ACC112 (cell line): Measurements from ENCODE around the gene IRF8.
"Not testable (repeated sequence)": the region's sequence is repeated elsewhere in the genome, so short reads cannot be mapped to it uniquely, and the experiment has no call there.

Source experiments
- H2AFZ ChIP-seq: fragments of 200-600 bp; sonication (generic); one replicate; pipeline ENCODE4 v1.6.0; 2017; ENCODE audit warnings: antibody characterized with exemption, low read length; ENCODE audit not compliant: unreplicated experiment
- H3K27ac ChIP-seq: fragments of 200-600 bp; sonication (generic); 2 replicates; pipeline ENCODE4 v1.5.1; 2014; ENCODE audit warnings: low read depth, mild to moderate bottlenecking, antibody characterized with exemption, low read length, moderate library complexity
- H3K27me3 ChIP-seq: fragments of 200-600 bp; sonication (generic); 2 replicates; pipeline ENCODE4 v1.6.1; 2014; ENCODE audit warnings: mild to moderate bottlenecking, antibody characterized with exemption, low read length, moderate library complexity, mixed read lengths; ENCODE audit not compliant: insufficient read depth
- H3K36me3 ChIP-seq: fragments of 200-600 bp; sonication (generic); 2 replicates; pipeline ENCODE4 v1.6.1; 2016; ENCODE audit warnings: mild to moderate bottlenecking, antibody characterized with exemption, low read length, moderate library complexity, mixed read lengths; ENCODE audit not compliant: insufficient read depth
- H3K4me1 ChIP-seq: fragments of 200-600 bp; sonication (generic); one replicate; pipeline ENCODE4 v1.6.1; 2016; ENCODE audit warnings: low read length, mixed read lengths; ENCODE audit not compliant: insufficient read depth, unreplicated experiment, control insufficient read depth
- H3K4me3 ChIP-seq: fragments of 200-600 bp; sonication (generic); 2 replicates; pipeline ENCODE4 v1.5.1; 2014; ENCODE audit warnings: mild to moderate bottlenecking, low read depth, low read length
- H3K79me2 ChIP-seq: fragments of 200-600 bp; sonication (generic); one replicate; pipeline ENCODE4 v1.6.0; 2016; ENCODE audit warnings: low read length; ENCODE audit not compliant: control insufficient read depth, unreplicated experiment, insufficient read depth

The IRF8 gene

GRCh38 chr16:85899444-85899843 lies 482 bp downstream of the IRF8 start:
- no peaks in the 10 kb centered on the region for H3K79me2 ChIP-seq
- no peak overlapping the region for H3K27ac ChIP-seq
- no peaks in the 10 kb centered on the region for H3K36me3 ChIP-seq
- peaks cover 6% of the 10 kb centered on the region for H3K4me1 ChIP-seq
- H3K27me3 ChIP-seq = peaks cover 93% of the 10 kb centered on the region
- H3K4me3 ChIP-seq = peak overlapping the region; percentile 71
- no peak overlapping the region for H2AFZ ChIP-seq

GRCh38 chr16:85900027-85900792 lies 1.2 kb downstream of the IRF8 start:
- Histone ChIP-seq H3K4me3 (no peak overlapping the region), H3K79me2 (no peaks in the 10 kb centered on the region), H2AFZ (no peak overlapping the region), H3K27ac (no peak overlapping the region), H3K4me1 (peaks cover 6% of the 10 kb centered on the region), H3K27me3 (peaks cover 96% of the 10 kb centered on the region), H3K36me3 (no peaks in the 10 kb centered on the region)

DNA sequence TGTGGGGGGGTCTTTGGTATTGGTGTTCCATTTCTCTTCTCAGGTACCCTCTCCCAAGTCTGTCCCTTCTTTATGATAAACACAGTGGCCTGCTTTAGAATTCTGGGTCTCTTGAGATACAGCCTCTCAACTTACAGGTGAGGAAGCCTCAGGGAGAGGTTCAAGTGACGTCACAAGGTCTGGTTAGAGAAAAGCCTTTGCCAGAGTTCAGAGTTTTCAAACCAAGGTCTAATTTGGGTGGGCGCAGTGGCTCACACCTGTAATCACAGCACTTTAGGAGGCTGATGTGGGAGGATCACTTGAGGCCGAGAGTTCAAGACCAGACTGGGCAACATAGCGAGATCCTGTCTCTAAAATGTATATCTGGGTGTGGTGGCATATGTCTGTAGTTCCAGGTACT lies 2.1 kb downstream of the IRF8 start:
- Histone ChIP-seq H3K27ac (no peak overlapping the region), H3K4me1 (peaks cover 6% of the 10 kb centered on the region), H3K79me2 (no peaks in the 10 kb centered on the region), H3K27me3 (peaks cover 94% of the 10 kb centered on the region), H3K4me3 (no peak overlapping the region), H2AFZ (no peak overlapping the region), H3K36me3 (no peaks in the 10 kb centered on the region)

- Histone ChIP-seq H3K79me2 (no peaks in the 10 kb centered on the region), H3K27me3 (peaks cover 88% of the 10 kb centered on the region), H3K36me3 (no peaks in the 10 kb centered on the region)
Measured at GRCh38 chr16:85901773-85902365, 2.9 kb downstream of the IRF8 start.

DNA sequence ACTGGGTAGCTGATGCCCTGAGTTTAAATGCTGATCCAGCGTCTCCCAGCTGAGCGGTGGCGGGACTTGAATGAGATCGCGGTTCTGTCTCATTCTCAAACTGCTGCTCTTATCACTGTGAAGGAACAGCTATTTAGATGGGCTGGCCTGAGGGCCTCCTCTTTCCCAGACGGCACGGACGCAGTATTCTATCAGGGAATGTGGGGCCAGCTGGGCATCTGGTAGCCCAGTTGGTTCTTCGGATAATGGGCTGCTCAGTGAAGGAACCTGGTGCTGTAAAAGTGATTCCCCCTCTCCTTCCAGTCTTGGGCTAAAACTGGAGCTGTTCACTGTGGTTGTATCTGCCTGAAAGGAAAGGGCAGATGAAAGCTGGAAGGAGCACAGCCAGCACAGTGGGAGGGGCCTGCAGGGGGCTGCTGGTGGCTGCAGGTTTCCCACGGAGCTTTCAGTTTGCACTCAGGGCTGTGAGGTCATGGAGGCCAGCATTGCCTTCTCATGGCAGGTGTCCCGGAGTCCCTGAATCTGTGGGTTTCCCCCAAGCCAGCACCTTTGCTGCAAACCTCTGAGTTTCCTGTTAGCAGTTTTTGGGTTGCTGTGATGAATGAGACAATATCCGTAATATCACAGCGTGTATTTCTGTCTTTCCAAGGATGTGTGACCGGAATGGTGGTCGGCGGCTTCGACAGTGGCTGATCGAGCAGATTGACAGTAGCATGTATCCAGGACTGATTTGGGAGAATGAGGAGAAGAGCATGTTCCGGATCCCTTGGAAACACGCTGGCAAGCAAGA lies 3.6 kb downstream of the IRF8 start:
- Histone ChIP-seq H3K27me3 (peaks cover 81% of the 10 kb centered on the region), H3K36me3 (no peaks in the 10 kb centered on the region), H3K27ac (no peak overlapping the region), H3K79me2 (no peaks in the 10 kb centered on the region), H2AFZ (no peak overlapping the region), H3K4me3 (no peak overlapping the region), H3K4me1 (peaks cover 6% of the 10 kb centered on the region)

More at GRCh38 chr16:85901773-85902365, 2.9 kb downstream of the IRF8 start:
- Histone ChIP-seq H3K27ac (no peak overlapping the region), H3K4me1 (peaks cover 6% of the 10 kb centered on the region), H3K4me3 (no peak overlapping the region), H2AFZ (no peak overlapping the region)

DNA sequence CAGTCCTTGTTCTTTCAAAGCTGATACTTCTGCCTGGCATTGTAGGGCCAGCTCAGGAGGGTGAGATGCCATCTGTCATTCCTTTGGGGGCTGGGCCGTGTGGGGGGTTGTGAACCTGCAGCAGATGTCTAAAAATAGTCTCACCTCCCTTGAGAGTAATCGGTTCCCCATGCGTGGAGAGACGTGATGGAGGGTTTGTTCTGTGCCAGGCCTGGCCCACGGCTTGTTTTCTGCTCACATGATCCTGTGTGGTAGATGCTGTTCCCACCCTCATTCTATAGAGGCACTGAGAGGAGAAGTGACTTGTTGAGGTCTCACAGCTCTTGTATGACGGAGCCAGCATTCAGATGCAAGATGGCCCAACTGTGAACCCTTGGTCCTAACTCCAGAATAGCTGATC lies 4.6 kb downstream of the IRF8 start:
- Histone ChIP-seq H3K27ac (no peak overlapping the region), H3K79me2 (no peaks in the 10 kb centered on the region), H2AFZ (no peak overlapping the region), H3K4me3 (no peak overlapping the region), H3K36me3 (no peaks in the 10 kb centered on the region), H3K4me1 (no peaks in the 10 kb centered on the region), H3K27me3 (peaks cover 78% of the 10 kb centered on the region)

GRCh38 chr16:85905110-85906095 lies 6.4 kb downstream of the IRF8 start:
- no peak overlapping the region for H3K27ac ChIP-seq
- no peak overlapping the region for H3K4me3 ChIP-seq
- no peaks in the 10 kb centered on the region for H3K36me3 ChIP-seq
- H3K4me1 ChIP-seq = no peaks in the 10 kb centered on the region
- H3K27me3 ChIP-seq = peaks cover 78% of the 10 kb centered on the region
- H2AFZ ChIP-seq = no peak overlapping the region
- no peaks in the 10 kb centered on the region for H3K79me2 ChIP-seq

- H3K4me1 ChIP-seq = no peaks in the 10 kb centered on the region
- no peak overlapping the region for H2AFZ ChIP-seq
- H3K27me3 ChIP-seq = peaks cover 77% of the 10 kb centered on the region
- H3K27ac ChIP-seq = no peak overlapping the region
- H3K79me2 ChIP-seq = no peaks in the 10 kb centered on the region
- H3K4me3 ChIP-seq = no peak overlapping the region
- H3K36me3 ChIP-seq = no peaks in the 10 kb centered on the region
Measured at GRCh38 chr16:85906349-85906748, 7.4 kb downstream of the IRF8 start.

DNA sequence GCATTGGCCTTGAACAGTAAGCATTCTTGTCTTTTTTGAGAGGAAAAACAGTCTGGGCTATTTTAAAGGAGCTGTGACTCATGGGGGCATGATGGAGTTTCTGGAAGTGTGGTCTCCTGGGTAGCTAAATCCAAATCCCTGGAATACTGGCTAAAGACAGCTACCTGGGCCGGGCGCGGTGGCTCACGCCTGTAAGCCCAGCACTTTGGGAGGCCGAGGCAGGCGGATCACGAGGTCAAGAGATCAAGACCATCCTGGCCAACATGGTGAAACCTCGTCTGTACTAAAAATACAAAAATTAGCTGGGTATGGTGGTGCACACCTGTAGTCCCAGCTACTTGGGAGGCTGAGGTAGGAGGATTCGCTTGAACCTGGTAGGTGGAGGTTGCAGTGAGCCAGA lies 8.3 kb downstream of the IRF8 start:
- H3K79me2 ChIP-seq, H2AFZ ChIP-seq, H3K36me3 ChIP-seq, H3K4me1 ChIP-seq, H3K4me3 ChIP-seq, H3K27ac ChIP-seq: not testable (repeated sequence)
- H3K27me3 ChIP-seq = peaks cover 74% of the 10 kb centered on the region

GRCh38 chr16:85908444-85908843 lies 9.5 kb downstream of the IRF8 start:
- Histone ChIP-seq H3K27ac (no peak overlapping the region), H3K36me3 (no peaks in the 10 kb centered on the region), H3K4me1 (peaks cover 9% of the 10 kb centered on the region), H3K27me3 (peaks cover 63% of the 10 kb centered on the region), H3K79me2 (no peaks in the 10 kb centered on the region), H2AFZ (no peak overlapping the region), H3K4me3 (no peak overlapping the region)
